ENCODE data around the gene COBL. TPM values are rescaled to one million over a fixed set of nuclear protein-coding genes. Genes with fewer than 3 reads are reported as not detected.

Gene COBL
- total RNA-seq, result 10 to 100 TPM in 1 of 4 donors, 1 to 10 TPM in 3; 5.9 to 21.3 (median 7.8) TPM

- TF ChIP-seq POLR2A (IDR thresholded peaks at IDR 0.05) (no peak), CTCF (IDR thresholded peaks at IDR 0.05) (no peak)
- Histone ChIP-seq H3K4me1 (peaks cover 3 to 42% (median 3%) of the 10 kb centered on the region in 3 donors), H3K27me3 (peaks cover 0 to 29% (median 0%) of the 10 kb centered on the region in 4 donors), H3K36me3 (no peaks in the 10 kb centered on the region), H3K4me3 (peak within 1 kb of the TSS; percentile 59 to 79 (median 72)), H3K9me3 (no peaks in the 10 kb centered on the region), H3K27ac (peak within 1 kb of the TSS; percentile 71 to 84 (median 80))
- 13 to 20% methylated on average over 11 to 19 of the region's 94 CpGs for WGBS, 2 donors
- intact Hi-C loops (cut with DNase I), result no loop called here
- DNase-seq, result no peak
Observed at GRCh38 chr7:51316666-51317581, at the start of gene COBL. Gene COBL (minus strand): TSS chr7:51316809. CDS start chr7:51316633, 176 bp downstream.

GRCh38 chr7:51366172-51366728, 49.6 kb upstream of the COBL start:
- peaks cover 0 to 7% (median 0%) of the 10 kb centered on the region in 3 donors for H3K4me1 ChIP-seq
- TF ChIP-seq CTCF (IDR thresholded peaks at IDR 0.05) (no peak), POLR2A (IDR thresholded peaks at IDR 0.05) (no peak)
- no peaks in the 10 kb centered on the region for H3K27me3 ChIP-seq
- no peak for DNase-seq
- no peak overlapping the region for H3K4me3 ChIP-seq
- intact Hi-C loops (cut with DNase I), result loop anchor here (5.0 to 10.0 kb wide), 2 partner anchors 61 to 204 kb away; no protein-coding TSS in a partner anchor
- WGBS, 2 donors, result 53 to 69% methylated on average over 7 of the region's 7 CpGs
- no peaks in the 10 kb centered on the region for H3K36me3 ChIP-seq
- no peak overlapping the region for H3K27ac ChIP-seq
- no peaks in the 10 kb centered on the region for H3K9me3 ChIP-seq

- 66 to 72% methylated on average over 6 of the region's 6 CpGs for WGBS, 2 donors
- Histone ChIP-seq H3K27me3 (no peaks in the 10 kb centered on the region), H3K4me1 (no peaks in the 10 kb centered on the region), H3K9me3 (no peaks in the 10 kb centered on the region), H3K4me3 (no peak overlapping the region), H3K27ac (no peak overlapping the region), H3K36me3 (no peaks in the 10 kb centered on the region)
- DNase-seq, result no peak
- peak in 1 of 6 experiments; percentile 10 for TF ChIP-seq CTCF (IDR thresholded peaks at IDR 0.05)
- TF ChIP-seq POLR2A (IDR thresholded peaks at IDR 0.05), result no peak
- intact Hi-C loops (cut with DNase I), result no loop called here
Observed at GRCh38 chr7:51357821-51358220, 41.2 kb upstream of the COBL start.

- WGBS, 2 donors, result 64 to 65% methylated on average over 10 of the region's 12 CpGs
- Histone ChIP-seq H3K4me3 (no peak overlapping the region), H3K9me3 (no peaks in the 10 kb centered on the region), H3K27ac (no peak overlapping the region), H3K36me3 (no peaks in the 10 kb centered on the region), H3K4me1 (no peaks in the 10 kb centered on the region), H3K27me3 (no peaks in the 10 kb centered on the region)
- TF ChIP-seq CTCF (IDR thresholded peaks at IDR 0.05) (no peak), POLR2A (IDR thresholded peaks at IDR 0.05) (no peak)
- DNase-seq, result no peak
- intact Hi-C loops (cut with DNase I), result no loop called here
Observed at GRCh38 chr7:51356849-51357516, 40.4 kb upstream of the COBL start.
